Measurements from ENCODE around the gene HBG2.

DNA sequence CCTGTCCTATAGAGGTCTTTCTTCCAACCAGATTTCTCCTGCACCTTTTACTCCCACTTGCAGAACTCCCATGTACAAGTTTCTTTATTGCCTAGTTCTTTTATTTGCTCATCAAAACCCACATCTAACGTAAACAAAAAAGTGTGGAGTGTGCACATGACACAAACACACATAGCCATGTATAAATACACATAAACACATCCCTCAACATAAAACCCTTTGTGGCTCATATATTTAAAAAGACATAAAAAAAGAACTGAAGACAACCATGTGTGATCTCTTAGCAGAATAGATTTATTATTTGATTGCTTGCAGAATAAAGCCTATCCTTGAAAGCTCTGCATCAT, 1.7 kb downstream of the HBG2 start:
- TF ChIP-seq, protein P1, sequence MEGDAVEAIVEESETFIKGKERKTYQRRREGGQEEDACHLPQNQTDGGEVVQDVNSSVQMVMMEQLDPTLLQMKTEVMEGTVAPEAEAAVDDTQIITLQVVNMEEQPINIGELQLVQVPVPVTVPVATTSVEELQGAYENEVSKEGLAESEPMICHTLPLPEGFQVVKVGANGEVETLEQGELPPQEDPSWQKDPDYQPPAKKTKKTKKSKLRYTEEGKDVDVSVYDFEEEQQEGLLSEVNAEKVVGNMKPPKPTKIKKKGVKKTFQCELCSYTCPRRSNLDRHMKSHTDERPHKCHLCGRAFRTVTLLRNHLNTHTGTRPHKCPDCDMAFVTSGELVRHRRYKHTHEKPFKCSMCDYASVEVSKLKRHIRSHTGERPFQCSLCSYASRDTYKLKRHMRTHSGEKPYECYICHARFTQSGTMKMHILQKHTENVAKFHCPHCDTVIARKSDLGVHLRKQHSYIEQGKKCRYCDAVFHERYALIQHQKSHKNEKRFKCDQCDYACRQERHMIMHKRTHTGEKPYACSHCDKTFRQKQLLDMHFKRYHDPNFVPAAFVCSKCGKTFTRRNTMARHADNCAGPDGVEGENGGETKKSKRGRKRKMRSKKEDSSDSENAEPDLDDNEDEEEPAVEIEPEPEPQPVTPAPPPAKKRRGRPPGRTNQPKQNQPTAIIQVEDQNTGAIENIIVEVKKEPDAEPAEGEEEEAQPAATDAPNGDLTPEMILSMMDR (IDR thresholded peaks at IDR 0.05) = no peak
- TF ChIP-seq POLR2A (IDR thresholded peaks at IDR 0.05) = no peak

Data from thyroid gland (tissue), 4 donors.